GM18909 (cell line): ENCODE results near the gene GCLC.

ENCODE experiments used
- ATAC-seq: cut with Tn5 transposase; IDR thresholded peaks from one replicate; pipeline ENCODE4 v1.9.1; 2021; ENCODE audit warnings: mild to moderate bottlenecking; ENCODE audit not compliant: unreplicated experiment, poor library complexity

Gene GCLC

GRCh38 chr6:53461041-53461656, 83.8 kb downstream of the GCLC start:
- peak; percentile 67 for ATAC-seq

- no peak for ATAC-seq
Observed at GRCh38 chr6:53458105-53458866, 86.6 kb downstream of the GCLC start.

GRCh38 chr6:53456809-53457208, 88.1 kb downstream of the GCLC start:
- no peak for ATAC-seq

- ATAC-seq, result no peak
Observed at GRCh38 chr6:53455678-53456077, 89.2 kb downstream of the GCLC start.

GRCh38 chr6:53451165-53451564, 93.7 kb downstream of the GCLC start:
- no peak for ATAC-seq

- ATAC-seq, result no peak
Observed at GRCh38 chr6:53447865-53448264, 97.0 kb downstream of the GCLC start.
